ENCODE results near the gene FBXO2.

The FBXO2 gene

GRCh38 chr1:11690397-11691301, 36.4 kb upstream of the FBXO2 start:
- no peak for TF ChIP-seq TAF1 (IDR thresholded peaks at IDR 0.05; ENCODE audit: borderline replicate concordance, insufficient read depth, low read length)
- TF ChIP-seq POLR2AphosphoS5 (IDR thresholded peaks at IDR 0.05; ENCODE audit: low read depth, low read length) = no peak
- TF ChIP-seq REST (IDR thresholded peaks at IDR 0.05; ENCODE audit: insufficient read depth in 1 of 2, low read depth in 2 of 2, low read length in 2 of 2) = no peak
- TF ChIP-seq FOXP2 (optimal IDR thresholded peaks at IDR 0.05; ENCODE audit: borderline replicate concordance, extremely low read depth, extremely low read length, insufficient read depth) = no peak
- no peak for TF ChIP-seq SIN3A (IDR thresholded peaks at IDR 0.05; ENCODE audit: borderline replicate concordance, insufficient read depth, low read length)

GRCh38 chr1:11688506-11688905, 34.3 kb upstream of the FBXO2 start:
- TF ChIP-seq REST (IDR thresholded peaks at IDR 0.05; ENCODE audit: insufficient read depth in 1 of 2, low read depth in 2 of 2, low read length in 2 of 2) (no peak), SIN3A (IDR thresholded peaks at IDR 0.05; ENCODE audit: borderline replicate concordance, insufficient read depth, low read length) (no peak), POLR2AphosphoS5 (IDR thresholded peaks at IDR 0.05; ENCODE audit: low read depth, low read length) (no peak), FOXP2 (optimal IDR thresholded peaks at IDR 0.05; ENCODE audit: borderline replicate concordance, extremely low read depth, extremely low read length, insufficient read depth) (no peak), TAF1 (IDR thresholded peaks at IDR 0.05; ENCODE audit: borderline replicate concordance, insufficient read depth, low read length) (no peak)

- no peak for TF ChIP-seq FOXP2 (optimal IDR thresholded peaks at IDR 0.05; ENCODE audit: borderline replicate concordance, extremely low read depth, extremely low read length, insufficient read depth)
- TF ChIP-seq POLR2AphosphoS5 (IDR thresholded peaks at IDR 0.05; ENCODE audit: low read depth, low read length) = no peak
- TF ChIP-seq TAF1 (IDR thresholded peaks at IDR 0.05; ENCODE audit: borderline replicate concordance, insufficient read depth, low read length) = no peak
- no peak for TF ChIP-seq REST (IDR thresholded peaks at IDR 0.05; ENCODE audit: insufficient read depth in 1 of 2, low read depth in 2 of 2, low read length in 2 of 2)
- TF ChIP-seq SIN3A (IDR thresholded peaks at IDR 0.05; ENCODE audit: borderline replicate concordance, insufficient read depth, low read length) = no peak
These were observed 31.1 kb upstream of the FBXO2 start for GRCh38 chr1:11685210-11685752.

- no peak for TF ChIP-seq FOXP2 (optimal IDR thresholded peaks at IDR 0.05; ENCODE audit: borderline replicate concordance, extremely low read depth, extremely low read length, insufficient read depth)
- no peak for TF ChIP-seq TAF1 (IDR thresholded peaks at IDR 0.05; ENCODE audit: borderline replicate concordance, insufficient read depth, low read length)
- no peak for TF ChIP-seq POLR2AphosphoS5 (IDR thresholded peaks at IDR 0.05; ENCODE audit: low read depth, low read length)
- no peak for TF ChIP-seq REST (IDR thresholded peaks at IDR 0.05; ENCODE audit: insufficient read depth in 1 of 2, low read depth in 2 of 2, low read length in 2 of 2)
- TF ChIP-seq SIN3A (IDR thresholded peaks at IDR 0.05; ENCODE audit: borderline replicate concordance, insufficient read depth, low read length) = no peak
These were observed 29.8 kb upstream of the FBXO2 start for GRCh38 chr1:11684070-11684469.
